ENCODE results near the gene CMIP.

The CMIP gene

DNA sequence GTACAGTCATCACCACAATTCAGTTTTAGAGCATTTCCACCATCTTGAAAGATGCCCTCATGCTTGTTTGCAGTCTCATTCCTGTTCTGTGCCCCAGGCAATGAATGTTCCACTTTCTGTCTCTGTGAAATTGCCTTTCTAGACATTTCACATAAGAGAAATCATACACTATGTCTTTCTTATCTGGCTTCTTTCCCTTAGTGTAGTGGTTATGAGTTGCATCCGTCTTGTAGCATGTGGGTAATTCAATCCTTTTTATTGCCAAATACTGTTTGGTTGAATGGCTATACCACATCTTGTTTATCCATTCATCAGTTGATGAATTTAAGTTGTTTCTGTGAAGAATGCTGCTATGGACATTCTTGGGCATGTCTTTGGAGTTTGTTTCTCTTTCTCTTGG, 202.0 kb downstream of the CMIP start:
- no peak for DNase-seq (ENCODE audit: extremely low read depth, insufficient read length)
- H3K27me3 ChIP-seq (replicated peaks; ENCODE audit: control insufficient read depth, insufficient read depth, low read length) = no peaks in the 10 kb centered on the region
- TF ChIP-seq, protein P1, sequence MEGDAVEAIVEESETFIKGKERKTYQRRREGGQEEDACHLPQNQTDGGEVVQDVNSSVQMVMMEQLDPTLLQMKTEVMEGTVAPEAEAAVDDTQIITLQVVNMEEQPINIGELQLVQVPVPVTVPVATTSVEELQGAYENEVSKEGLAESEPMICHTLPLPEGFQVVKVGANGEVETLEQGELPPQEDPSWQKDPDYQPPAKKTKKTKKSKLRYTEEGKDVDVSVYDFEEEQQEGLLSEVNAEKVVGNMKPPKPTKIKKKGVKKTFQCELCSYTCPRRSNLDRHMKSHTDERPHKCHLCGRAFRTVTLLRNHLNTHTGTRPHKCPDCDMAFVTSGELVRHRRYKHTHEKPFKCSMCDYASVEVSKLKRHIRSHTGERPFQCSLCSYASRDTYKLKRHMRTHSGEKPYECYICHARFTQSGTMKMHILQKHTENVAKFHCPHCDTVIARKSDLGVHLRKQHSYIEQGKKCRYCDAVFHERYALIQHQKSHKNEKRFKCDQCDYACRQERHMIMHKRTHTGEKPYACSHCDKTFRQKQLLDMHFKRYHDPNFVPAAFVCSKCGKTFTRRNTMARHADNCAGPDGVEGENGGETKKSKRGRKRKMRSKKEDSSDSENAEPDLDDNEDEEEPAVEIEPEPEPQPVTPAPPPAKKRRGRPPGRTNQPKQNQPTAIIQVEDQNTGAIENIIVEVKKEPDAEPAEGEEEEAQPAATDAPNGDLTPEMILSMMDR (IDR thresholded peaks at IDR 0.05; ENCODE audit: insufficient read depth, low read length, poor library complexity, severe bottlenecking) = no peak

DNA sequence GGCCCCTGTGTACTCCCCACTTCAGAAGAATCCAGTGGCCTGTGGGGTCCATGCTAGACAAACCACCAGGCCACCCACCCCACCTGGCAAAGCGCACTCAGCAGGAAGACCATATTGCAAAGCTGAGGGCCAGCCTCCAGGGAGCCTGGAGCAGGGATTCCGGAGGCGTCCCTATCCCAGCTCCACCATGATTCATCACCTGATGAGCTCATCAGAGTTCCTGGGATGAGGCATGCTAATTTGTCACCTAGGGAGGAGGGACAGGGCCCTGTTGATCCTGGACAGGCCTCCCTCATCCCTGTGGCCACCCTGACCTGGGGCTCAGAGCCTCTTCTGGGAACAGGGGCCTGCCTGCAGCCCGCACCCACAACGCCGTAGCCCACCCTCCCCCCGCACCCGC, 202.9 kb downstream of the CMIP start:
- no peak for DNase-seq (ENCODE audit: extremely low read depth, insufficient read length)
- TF ChIP-seq, protein P1 (IDR thresholded peaks at IDR 0.05; ENCODE audit: insufficient read depth, low read length, poor library complexity, severe bottlenecking) = no peak
- no peaks in the 10 kb centered on the region for H3K36me3 ChIP-seq (ENCODE audit: control insufficient read depth, insufficient read depth, low read length)
- no peaks in the 10 kb centered on the region for H3K27me3 ChIP-seq (replicated peaks; ENCODE audit: control insufficient read depth, insufficient read depth, low read length)
- H3K4me3 ChIP-seq (replicated peaks; ENCODE audit: low read depth, low read length) = no peak overlapping the region

More for the DNA sequence above, 202.0 kb downstream of the CMIP start:
- Histone ChIP-seq H3K4me3 (replicated peaks; ENCODE audit: low read depth, low read length) (no peak overlapping the region), H3K36me3 (ENCODE audit: control insufficient read depth, insufficient read depth, low read length) (no peaks in the 10 kb centered on the region)

DNA sequence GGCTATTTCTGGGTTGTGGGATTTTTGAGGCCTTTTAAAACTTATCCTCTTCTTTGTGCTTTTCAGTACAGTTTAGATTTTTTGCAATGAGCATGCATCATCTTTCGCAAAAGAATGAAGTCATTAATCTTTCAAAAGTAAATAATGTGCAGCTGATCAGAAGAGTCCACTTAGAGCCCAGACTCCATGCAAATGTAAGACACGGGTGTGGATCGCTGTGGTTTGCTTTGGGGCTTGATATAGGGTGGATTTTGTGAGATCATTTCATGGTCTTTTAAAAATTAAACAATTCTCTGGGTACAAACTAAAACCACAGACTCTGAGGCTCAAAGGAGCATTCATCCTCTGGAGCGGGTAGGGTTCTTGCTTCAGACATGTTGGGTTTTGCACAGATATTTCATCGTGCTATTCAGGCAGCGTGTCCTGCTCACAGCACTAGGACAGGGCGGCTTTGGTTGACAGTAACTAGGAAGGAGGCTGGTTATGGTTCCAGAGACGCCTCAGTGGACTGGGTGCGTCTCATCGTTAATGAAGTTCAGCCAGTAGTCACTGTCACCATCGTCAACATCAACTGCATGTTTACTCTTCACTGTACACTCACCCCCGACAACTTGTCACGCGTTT, 205.1 kb downstream of the CMIP start:
- TF ChIP-seq, protein P1 (IDR thresholded peaks at IDR 0.05; ENCODE audit: insufficient read depth, low read length, poor library complexity, severe bottlenecking) = no peak
- Histone ChIP-seq H3K27me3 (replicated peaks; ENCODE audit: control insufficient read depth, insufficient read depth, low read length) (no peaks in the 10 kb centered on the region), H3K4me3 (replicated peaks; ENCODE audit: low read depth, low read length) (no peak overlapping the region), H3K36me3 (ENCODE audit: control insufficient read depth, insufficient read depth, low read length) (no peaks in the 10 kb centered on the region)
- no peak for DNase-seq (ENCODE audit: extremely low read depth, insufficient read length)

GRCh38 chr16:81650281-81650680, 205.7 kb downstream of the CMIP start:
- no peak for DNase-seq (ENCODE audit: extremely low read depth, insufficient read length)
- Histone ChIP-seq H3K27me3 (replicated peaks; ENCODE audit: control insufficient read depth, insufficient read depth, low read length) (no peaks in the 10 kb centered on the region), H3K4me3 (replicated peaks; ENCODE audit: low read depth, low read length) (no peak overlapping the region), H3K36me3 (ENCODE audit: control insufficient read depth, insufficient read depth, low read length) (no peaks in the 10 kb centered on the region)
- TF ChIP-seq, protein P1 (IDR thresholded peaks at IDR 0.05; ENCODE audit: insufficient read depth, low read length, poor library complexity, severe bottlenecking) = no peak

- Histone ChIP-seq H3K4me3 (replicated peaks; ENCODE audit: low read depth, low read length) (no peak overlapping the region), H3K27me3 (replicated peaks; ENCODE audit: control insufficient read depth, insufficient read depth, low read length) (no peaks in the 10 kb centered on the region), H3K36me3 (ENCODE audit: control insufficient read depth, insufficient read depth, low read length) (no peaks in the 10 kb centered on the region)
- TF ChIP-seq, protein P1 (IDR thresholded peaks at IDR 0.05; ENCODE audit: insufficient read depth, low read length, poor library complexity, severe bottlenecking) = no peak
- DNase-seq (ENCODE audit: extremely low read depth, insufficient read length) = no peak
Measured at GRCh38 chr16:81650982-81651562, 206.5 kb downstream of the CMIP start.

Measured in GM06990 (cell line).